ENCODE results near the gene ETNPPL. TPM values are rescaled to one million over a fixed set of nuclear protein-coding genes. Genes with fewer than 3 reads are reported as not detected.

The ETNPPL gene
- polyA plus RNA-seq (2011; rRNA removed) (not detected in 2 replicates), polyA minus RNA-seq (2011; rRNA and poly(A)+ RNA removed) (not detected in 2 replicates)

DNA sequence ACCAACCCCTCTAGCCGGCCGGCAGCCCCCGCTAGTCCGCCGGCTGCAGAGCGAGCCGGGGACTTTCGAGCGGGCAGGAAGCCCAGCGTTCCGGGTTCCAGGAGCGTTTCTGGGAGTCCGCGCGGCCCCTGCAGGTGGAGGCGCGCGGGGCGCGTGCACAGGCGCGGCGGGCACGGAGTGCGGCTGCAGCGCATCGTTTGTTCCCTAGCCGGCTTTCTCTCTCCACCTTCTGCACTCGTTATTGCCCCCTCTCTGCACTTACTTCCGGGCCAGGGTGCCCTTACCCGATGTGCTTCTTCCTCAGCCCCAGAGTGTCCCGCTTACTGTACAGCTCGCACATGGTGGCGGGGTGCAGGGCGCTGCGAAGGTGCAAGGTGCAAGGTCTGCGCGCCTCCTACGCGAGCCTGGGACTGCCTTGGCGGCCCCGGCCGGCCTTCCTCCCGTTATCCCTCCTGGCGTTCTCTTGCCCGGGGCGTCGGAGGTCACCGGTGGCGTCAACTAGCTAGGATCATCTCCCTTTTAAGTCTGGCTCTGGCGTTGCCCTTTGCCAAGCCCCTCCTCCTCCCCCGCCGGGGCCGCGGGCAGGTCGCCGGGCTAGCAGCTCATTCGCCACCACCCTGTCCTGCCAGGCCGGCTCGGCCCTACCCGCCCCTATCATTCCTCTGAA lies at the start of gene ETNPPL:
Gene ETNPPL, minus strand, starts transcription at position 495 of the 667 bp plus-strand sequence. Its CDS starts 155 bp downstream, at position 340.
- TF ChIP-seq, protein P1, sequence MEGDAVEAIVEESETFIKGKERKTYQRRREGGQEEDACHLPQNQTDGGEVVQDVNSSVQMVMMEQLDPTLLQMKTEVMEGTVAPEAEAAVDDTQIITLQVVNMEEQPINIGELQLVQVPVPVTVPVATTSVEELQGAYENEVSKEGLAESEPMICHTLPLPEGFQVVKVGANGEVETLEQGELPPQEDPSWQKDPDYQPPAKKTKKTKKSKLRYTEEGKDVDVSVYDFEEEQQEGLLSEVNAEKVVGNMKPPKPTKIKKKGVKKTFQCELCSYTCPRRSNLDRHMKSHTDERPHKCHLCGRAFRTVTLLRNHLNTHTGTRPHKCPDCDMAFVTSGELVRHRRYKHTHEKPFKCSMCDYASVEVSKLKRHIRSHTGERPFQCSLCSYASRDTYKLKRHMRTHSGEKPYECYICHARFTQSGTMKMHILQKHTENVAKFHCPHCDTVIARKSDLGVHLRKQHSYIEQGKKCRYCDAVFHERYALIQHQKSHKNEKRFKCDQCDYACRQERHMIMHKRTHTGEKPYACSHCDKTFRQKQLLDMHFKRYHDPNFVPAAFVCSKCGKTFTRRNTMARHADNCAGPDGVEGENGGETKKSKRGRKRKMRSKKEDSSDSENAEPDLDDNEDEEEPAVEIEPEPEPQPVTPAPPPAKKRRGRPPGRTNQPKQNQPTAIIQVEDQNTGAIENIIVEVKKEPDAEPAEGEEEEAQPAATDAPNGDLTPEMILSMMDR (IDR thresholded peaks at IDR 0.05; ENCODE audit: low read depth, low read length): no peak
- H3K27me3 ChIP-seq (ENCODE audit: control insufficient read depth, insufficient read depth, low read length): peaks cover 25% of the 10 kb centered on the region
- peaks cover 5% of the 10 kb centered on the region; the same call in 1 of the 2 replicates for H3K9me3 ChIP-seq (ENCODE audit: control insufficient read depth, insufficient read depth, low read length)
- ChIA-PET CTCF (no interaction called here), POLR2A (no interaction called here)
- H3K27ac ChIP-seq (ENCODE audit: low read depth, low read length): no peak within 1 kb of the TSS
- DNase-seq (ENCODE audit: low read depth, low spot score): no peak
- peak within 1 kb of the TSS; percentile 56 for H3K4me3 ChIP-seq (ENCODE audit: low read depth, low read length)

DNA sequence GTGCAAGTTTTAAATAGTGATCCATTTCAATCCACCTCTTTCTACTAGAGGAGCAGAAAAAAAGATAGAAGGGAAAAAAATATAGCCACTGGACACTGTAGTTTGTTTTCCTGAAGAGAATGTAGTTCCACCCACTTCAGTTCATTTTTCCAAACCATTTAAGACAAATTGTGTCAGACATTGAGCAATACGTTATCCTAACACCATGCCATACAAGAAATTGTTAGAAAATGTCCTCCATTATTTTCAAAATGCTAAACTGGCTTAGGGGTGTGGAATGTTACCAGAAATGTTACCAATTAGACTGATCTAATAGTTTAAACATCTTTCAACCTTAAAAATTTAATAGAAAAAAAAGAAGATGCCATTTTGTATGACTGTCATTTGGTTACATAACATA lies 48.6 kb upstream of the ETNPPL start:
- Histone ChIP-seq H3K9me3 (ENCODE audit: control insufficient read depth, insufficient read depth, low read length) (no peaks in the 10 kb centered on the region), H3K27ac (ENCODE audit: low read depth, low read length) (no peak overlapping the region), H3K4me3 (ENCODE audit: low read depth, low read length) (no peak overlapping the region), H3K27me3 (ENCODE audit: control insufficient read depth, insufficient read depth, low read length) (no peaks in the 10 kb centered on the region)
- no peak for DNase-seq (ENCODE audit: low read depth, low spot score)
- TF ChIP-seq, protein P1 (IDR thresholded peaks at IDR 0.05; ENCODE audit: low read depth, low read length): no peak
- ChIA-PET POLR2A (no interaction called here), CTCF (no interaction called here)

DNA sequence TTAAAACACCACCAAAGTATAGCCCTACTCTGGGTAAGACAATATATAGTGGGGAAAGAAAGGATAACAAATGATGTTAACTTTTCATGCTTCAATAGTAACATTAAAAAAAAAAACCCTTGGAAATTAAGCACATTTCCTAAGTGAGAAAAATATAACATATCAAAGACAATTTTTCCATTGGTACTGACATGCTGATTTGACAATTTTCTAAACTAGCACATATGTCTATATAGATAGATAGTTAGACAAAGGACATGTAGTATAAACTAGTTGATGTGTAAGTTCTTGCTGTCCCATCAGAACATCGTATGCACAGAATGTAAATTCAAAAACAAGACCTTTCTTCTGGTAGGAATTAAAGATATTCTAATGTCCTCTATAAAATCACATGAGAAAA lies 47.2 kb upstream of the ETNPPL start:
- DNase-seq (ENCODE audit: low read depth, low spot score): no peak
- no peaks in the 10 kb centered on the region for H3K9me3 ChIP-seq (ENCODE audit: control insufficient read depth, insufficient read depth, low read length)
- H3K27ac ChIP-seq (ENCODE audit: low read depth, low read length): no peak overlapping the region
- POLR2A ChIA-PET: no interaction called here
- no peaks in the 10 kb centered on the region for H3K27me3 ChIP-seq (ENCODE audit: control insufficient read depth, insufficient read depth, low read length)
- TF ChIP-seq, protein P1 (IDR thresholded peaks at IDR 0.05; ENCODE audit: low read depth, low read length): no peak
- CTCF ChIA-PET: no interaction called here
- no peak overlapping the region for H3K4me3 ChIP-seq (ENCODE audit: low read depth, low read length)

DNA sequence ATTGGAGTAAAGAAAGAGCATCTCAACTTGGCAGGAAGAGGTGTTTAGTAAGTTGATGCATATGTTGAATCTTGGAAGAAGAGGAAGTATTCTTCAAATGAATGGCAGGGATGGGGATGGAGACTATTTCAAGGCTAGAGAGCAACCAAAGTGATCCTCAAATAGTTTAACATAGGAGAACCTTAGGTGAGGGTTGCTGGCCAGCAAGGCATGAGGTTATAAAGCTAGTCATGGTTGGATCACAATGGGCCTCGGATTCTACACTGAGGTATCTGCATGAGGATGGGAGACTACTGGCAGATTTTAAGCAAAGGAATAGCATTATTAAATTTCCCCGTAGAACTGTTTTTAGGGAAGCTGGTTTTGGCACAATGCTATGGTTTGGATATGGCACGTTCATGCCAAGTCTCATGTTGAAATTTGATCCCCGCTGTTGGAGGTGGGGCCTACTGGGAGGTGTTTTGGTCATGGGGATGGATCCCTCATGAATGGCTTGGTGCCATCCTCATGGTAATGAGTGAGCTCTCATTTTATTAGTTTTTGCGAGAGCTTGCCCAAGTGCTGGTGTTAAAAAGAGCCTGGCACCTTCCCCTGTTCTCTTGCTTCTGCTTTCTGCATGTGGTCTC lies 41.9 kb upstream of the ETNPPL start:
- ChIA-PET POLR2A (no interaction called here), CTCF (interaction anchor here (0.7 to 1.0 kb wide), 2 partner anchors 532 to 601 kb away, joined by 4 to 5 read pairs; no protein-coding TSS in a partner anchor)
- TF ChIP-seq, protein P1 (IDR thresholded peaks at IDR 0.05; ENCODE audit: low read depth, low read length): no peak
- H3K27me3 ChIP-seq (ENCODE audit: control insufficient read depth, insufficient read depth, low read length): no peaks in the 10 kb centered on the region
- no peaks in the 10 kb centered on the region for H3K9me3 ChIP-seq (ENCODE audit: control insufficient read depth, insufficient read depth, low read length)
- H3K27ac ChIP-seq (ENCODE audit: low read depth, low read length): no peak overlapping the region
- DNase-seq (ENCODE audit: low read depth, low spot score): no peak
- no peak overlapping the region for H3K4me3 ChIP-seq (ENCODE audit: low read depth, low read length)

DNA sequence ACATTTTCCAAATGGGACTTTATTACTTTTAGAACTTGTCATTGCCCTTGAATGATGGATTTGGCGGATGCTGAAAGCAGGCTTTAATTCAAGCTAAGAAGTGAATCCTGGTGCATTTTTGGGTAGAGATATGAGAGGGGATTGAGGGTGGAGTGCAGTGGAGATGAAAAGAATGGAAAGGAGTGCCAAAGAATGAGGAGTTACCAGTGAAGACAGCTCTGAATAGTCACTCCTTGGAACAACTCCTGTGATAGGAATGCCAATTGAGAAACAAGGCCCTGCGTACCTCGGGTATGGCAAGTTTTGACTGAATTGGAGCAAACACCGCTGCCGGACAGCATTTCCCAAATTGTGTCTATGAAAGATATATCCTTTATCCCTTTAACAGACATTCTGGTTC lies 36.5 kb upstream of the ETNPPL start:
- Histone ChIP-seq H3K9me3 (ENCODE audit: control insufficient read depth, insufficient read depth, low read length) (no peaks in the 10 kb centered on the region), H3K4me3 (ENCODE audit: low read depth, low read length) (no peak overlapping the region), H3K27me3 (ENCODE audit: control insufficient read depth, insufficient read depth, low read length) (no peaks in the 10 kb centered on the region), H3K27ac (ENCODE audit: low read depth, low read length) (no peak overlapping the region)
- no peak for DNase-seq (ENCODE audit: low read depth, low spot score)
- POLR2A ChIA-PET: no interaction called here
- CTCF ChIA-PET: interaction anchor here (1.0 kb wide), 1 partner anchor 16 kb away, joined by 3 read pairs; no protein-coding TSS in a partner anchor
- TF ChIP-seq, protein P1 (IDR thresholded peaks at IDR 0.05; ENCODE audit: low read depth, low read length): no peak
